HepG2 (cell line): ENCODE data around the gene TECTB. TPM values are rescaled to one million over a fixed set of nuclear protein-coding genes. Genes with fewer than 3 reads are reported as not detected.
A peak's percentile ranks its signal among the peaks of the same experiment; 100 is the strongest.

ENCODE experiments used
- CHD4 ChIP-seq: fragments of 200-600 bp; sonication (generic); IDR thresholded peaks from 2 replicates; pipeline ENCODE4 v1.7.0; 2017; ENCODE audit warnings: mild to moderate bottlenecking, low read length, borderline replicate concordance
- HNF4A ChIP-seq: sonication (generic); formaldehyde crosslinking; IDR thresholded peaks from 2 replicates; pipeline ENCODE4 v1.4.0; 2020; ENCODE audit warnings: missing genetic modification reagents
- MTA1 ChIP-seq: sonication (generic); formaldehyde crosslinking; IDR thresholded peaks from 2 replicates; pipeline ENCODE4 v1.4.0; 2020; ENCODE audit warnings: missing genetic modification reagents, mild to moderate bottlenecking, borderline replicate concordance
- NPAS2 ChIP-seq: sonication (generic); formaldehyde crosslinking; IDR thresholded peaks from 2 replicates; pipeline ENCODE4 v1.8.0; 2022; ENCODE audit warnings: mild to moderate bottlenecking, missing genetic modification reagents, borderline replicate concordance
- SALL1 ChIP-seq: sonication (generic); formaldehyde crosslinking; IDR thresholded peaks from 2 replicates; pipeline ENCODE4 v1.8.0; 2022; ENCODE audit warnings: mild to moderate bottlenecking, missing genetic modification reagents
- TBX2 ChIP-seq: sonication (generic); formaldehyde crosslinking; IDR thresholded peaks from 2 replicates; pipeline ENCODE4 v1.5.0; 2020; ENCODE audit warnings: missing genetic modification reagents, mild to moderate bottlenecking, borderline replicate concordance
- ZMYM4 ChIP-seq: sonication (generic); formaldehyde crosslinking; IDR thresholded peaks from 2 replicates; pipeline ENCODE4 v1.8.1; 2023; ENCODE audit warnings: mild to moderate bottlenecking, missing genetic modification reagents
- ZNF350 ChIP-seq: sonication (generic); formaldehyde crosslinking; IDR thresholded peaks from 2 replicates; pipeline ENCODE4 v1.4.0; 2020; ENCODE audit warnings: mild to moderate bottlenecking, low read depth, missing genetic modification reagents, borderline replicate concordance
- ZNF382 ChIP-seq: sonication (generic); formaldehyde crosslinking; IDR thresholded peaks from 2 replicates; pipeline ENCODE4 v1.5.0; 2020; ENCODE audit warnings: missing genetic modification reagents, mild to moderate bottlenecking, borderline replicate concordance
- polyA plus RNA-seq, 8 experiments: library from polyadenylated mRNA; depleted of rRNA in 3 of 8; stranded (reverse) in 7 of 8; unstranded in 1 of 8; fragments of >200 nt; fragmentation: Illumina TruSeq in 4 of 8; extraction: Trizol in 4 of 8; gene quantifications; 2 replicates each; pipeline versions ENCODE4 v1.2.1 to v1.2.3, GENCODE V29; 2011 to 2016; ENCODE audit warnings: low read depth in 4 of 8, missing spikeins in 1 of 8, mixed read lengths in 1 of 8; ENCODE audit not compliant: insufficient read depth in 1 of 8
- total RNA-seq, 5 experiments: library from RNA; depleted of rRNA; stranded (reverse); fragments of >200 nt; fragmentation: Illumina TruSeq; extraction: Trizol; gene quantifications; 2 replicates each; pipeline ENCODE4 v1.2.3, GENCODE V29; 2016; ENCODE audit warnings: low read depth in 1 of 5
- TF ChIP-seq, protein P1 (sequence below): sonication (generic); formaldehyde crosslinking; IDR thresholded peaks from 2 replicates; pipeline ENCODE4 v1.4.0; 2020; ENCODE audit warnings: mild to moderate bottlenecking, missing genetic modification reagents
- TF ChIP-seq, protein P2 (sequence below): sonication (generic); formaldehyde crosslinking; IDR thresholded peaks from 2 replicates; pipeline ENCODE4 v1.5.0; 2020; ENCODE audit warnings: mild to moderate bottlenecking, missing genetic modification reagents, borderline replicate concordance
- TF ChIP-seq, protein P3 (sequence below): IDR thresholded peaks from 2 replicates; pipeline ENCODE4 v1.6.1; 2016; ENCODE audit warnings: low read depth, borderline replicate concordance
- TF ChIP-seq, protein P4 (sequence below): sonication (generic); formaldehyde crosslinking; IDR thresholded peaks from 2 replicates; pipeline ENCODE4 v1.8.0; 2022; ENCODE audit warnings: mild to moderate bottlenecking, missing genetic modification reagents; ENCODE audit not compliant: insufficient replicate concordance
- TF ChIP-seq, protein P5 (sequence below): IDR thresholded peaks from 2 replicates; pipeline ENCODE4 v1.6.1; 2016; ENCODE audit warnings: mild to moderate bottlenecking

The TECTB gene
- total and polyA plus RNA-seq, 2 of the 13 experiments (the other 11 are each of a cell fraction or from before 2014, with no cell fraction given) = 0.78 to 1.8 TPM

DNA sequence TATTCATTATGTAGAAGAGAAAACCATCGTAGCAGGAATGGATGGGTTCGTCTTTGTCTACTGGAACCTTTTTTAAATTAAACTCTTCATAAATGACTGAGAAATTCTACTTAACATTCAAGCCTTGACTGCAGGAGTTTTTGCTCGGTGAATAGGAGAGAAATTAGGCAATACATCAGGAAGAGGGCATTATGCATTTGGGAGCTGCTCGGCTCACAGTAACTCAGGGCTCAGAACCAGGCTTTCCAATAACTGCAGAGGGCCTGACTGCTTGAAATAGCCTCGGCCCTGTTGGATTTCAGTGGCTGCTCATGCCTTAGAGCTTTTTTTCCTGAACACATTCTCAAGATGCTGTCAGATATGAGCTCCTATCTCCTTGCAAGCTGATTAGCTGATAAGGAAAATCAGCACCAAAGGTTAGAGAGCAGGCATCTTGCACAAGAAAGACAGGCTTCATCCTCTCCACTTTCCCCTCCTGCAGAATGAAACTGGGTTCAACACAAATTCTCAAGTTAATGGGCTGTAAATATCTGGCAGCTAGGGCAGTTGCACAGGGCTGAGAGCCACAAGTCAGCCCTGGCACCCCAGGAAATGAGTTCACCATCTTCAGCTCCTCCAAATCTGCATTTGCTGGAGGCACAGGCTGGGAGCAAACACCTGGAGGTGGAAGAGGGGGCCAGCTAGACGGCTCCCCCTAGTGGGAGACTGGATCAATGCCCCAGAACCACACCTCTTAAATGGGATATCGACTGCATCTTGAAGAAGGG lies 24.3 kb downstream of the TECTB start (continued):
- TF ChIP-seq MTA1 = 0 out of 2 replicates have a peak, but pooled peaks have one; percentile 50
- TF ChIP-seq CHD4 = 0 out of 2 replicates have a peak, but pooled peaks have one; percentile 57
- TF ChIP-seq, protein P1, sequence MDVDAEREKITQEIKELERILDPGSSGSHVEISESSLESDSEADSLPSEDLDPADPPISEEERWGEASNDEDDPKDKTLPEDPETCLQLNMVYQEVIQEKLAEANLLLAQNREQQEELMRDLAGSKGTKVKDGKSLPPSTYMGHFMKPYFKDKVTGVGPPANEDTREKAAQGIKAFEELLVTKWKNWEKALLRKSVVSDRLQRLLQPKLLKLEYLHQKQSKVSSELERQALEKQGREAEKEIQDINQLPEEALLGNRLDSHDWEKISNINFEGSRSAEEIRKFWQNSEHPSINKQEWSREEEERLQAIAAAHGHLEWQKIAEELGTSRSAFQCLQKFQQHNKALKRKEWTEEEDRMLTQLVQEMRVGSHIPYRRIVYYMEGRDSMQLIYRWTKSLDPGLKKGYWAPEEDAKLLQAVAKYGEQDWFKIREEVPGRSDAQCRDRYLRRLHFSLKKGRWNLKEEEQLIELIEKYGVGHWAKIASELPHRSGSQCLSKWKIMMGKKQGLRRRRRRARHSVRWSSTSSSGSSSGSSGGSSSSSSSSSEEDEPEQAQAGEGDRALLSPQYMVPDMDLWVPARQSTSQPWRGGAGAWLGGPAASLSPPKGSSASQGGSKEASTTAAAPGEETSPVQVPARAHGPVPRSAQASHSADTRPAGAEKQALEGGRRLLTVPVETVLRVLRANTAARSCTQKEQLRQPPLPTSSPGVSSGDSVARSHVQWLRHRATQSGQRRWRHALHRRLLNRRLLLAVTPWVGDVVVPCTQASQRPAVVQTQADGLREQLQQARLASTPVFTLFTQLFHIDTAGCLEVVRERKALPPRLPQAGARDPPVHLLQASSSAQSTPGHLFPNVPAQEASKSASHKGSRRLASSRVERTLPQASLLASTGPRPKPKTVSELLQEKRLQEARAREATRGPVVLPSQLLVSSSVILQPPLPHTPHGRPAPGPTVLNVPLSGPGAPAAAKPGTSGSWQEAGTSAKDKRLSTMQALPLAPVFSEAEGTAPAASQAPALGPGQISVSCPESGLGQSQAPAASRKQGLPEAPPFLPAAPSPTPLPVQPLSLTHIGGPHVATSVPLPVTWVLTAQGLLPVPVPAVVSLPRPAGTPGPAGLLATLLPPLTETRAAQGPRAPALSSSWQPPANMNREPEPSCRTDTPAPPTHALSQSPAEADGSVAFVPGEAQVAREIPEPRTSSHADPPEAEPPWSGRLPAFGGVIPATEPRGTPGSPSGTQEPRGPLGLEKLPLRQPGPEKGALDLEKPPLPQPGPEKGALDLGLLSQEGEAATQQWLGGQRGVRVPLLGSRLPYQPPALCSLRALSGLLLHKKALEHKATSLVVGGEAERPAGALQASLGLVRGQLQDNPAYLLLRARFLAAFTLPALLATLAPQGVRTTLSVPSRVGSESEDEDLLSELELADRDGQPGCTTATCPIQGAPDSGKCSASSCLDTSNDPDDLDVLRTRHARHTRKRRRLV (CRISPR knock-in tag) = no peak
- TF ChIP-seq SALL1 (CRISPR knock-in tag) = peak; percentile 85
- TF ChIP-seq, protein P2, sequence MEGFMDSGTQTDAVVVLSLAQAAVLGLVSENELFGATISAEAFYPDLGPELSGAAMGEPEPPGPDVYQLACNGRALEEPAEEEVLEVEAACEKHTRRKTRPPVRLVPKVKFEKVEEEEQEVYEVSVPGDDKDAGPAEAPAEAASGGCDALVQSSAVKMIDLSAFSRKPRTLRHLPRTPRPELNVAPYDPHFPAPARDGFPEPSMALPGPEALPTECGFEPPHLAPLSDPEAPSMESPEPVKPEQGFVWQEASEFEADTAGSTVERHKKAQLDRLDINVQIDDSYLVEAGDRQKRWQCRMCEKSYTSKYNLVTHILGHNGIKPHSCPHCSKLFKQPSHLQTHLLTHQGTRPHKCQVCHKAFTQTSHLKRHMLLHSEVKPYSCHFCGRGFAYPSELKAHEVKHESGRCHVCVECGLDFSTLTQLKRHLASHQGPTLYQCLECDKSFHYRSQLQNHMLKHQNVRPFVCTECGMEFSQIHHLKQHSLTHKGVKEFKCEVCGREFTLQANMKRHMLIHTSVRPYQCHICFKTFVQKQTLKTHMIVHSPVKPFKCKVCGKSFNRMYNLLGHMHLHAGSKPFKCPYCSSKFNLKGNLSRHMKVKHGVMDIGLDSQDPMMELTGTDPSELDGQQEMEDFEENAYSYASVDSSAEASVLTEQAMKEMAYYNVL (CRISPR knock-in tag) = peak; percentile 50; the same call in 1 of the 2 replicates
- TF ChIP-seq, protein P3, sequence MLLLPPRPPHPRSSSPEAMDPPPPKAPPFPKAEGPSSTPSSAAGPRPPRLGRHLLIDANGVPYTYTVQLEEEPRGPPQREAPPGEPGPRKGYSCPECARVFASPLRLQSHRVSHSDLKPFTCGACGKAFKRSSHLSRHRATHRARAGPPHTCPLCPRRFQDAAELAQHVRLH (CRISPR knock-in tag) = 0 out of 2 replicates have a peak, but pooled peaks have one; percentile 12
- no peak for TF ChIP-seq NPAS2 (CRISPR knock-in tag)
- TF ChIP-seq, protein P4, sequence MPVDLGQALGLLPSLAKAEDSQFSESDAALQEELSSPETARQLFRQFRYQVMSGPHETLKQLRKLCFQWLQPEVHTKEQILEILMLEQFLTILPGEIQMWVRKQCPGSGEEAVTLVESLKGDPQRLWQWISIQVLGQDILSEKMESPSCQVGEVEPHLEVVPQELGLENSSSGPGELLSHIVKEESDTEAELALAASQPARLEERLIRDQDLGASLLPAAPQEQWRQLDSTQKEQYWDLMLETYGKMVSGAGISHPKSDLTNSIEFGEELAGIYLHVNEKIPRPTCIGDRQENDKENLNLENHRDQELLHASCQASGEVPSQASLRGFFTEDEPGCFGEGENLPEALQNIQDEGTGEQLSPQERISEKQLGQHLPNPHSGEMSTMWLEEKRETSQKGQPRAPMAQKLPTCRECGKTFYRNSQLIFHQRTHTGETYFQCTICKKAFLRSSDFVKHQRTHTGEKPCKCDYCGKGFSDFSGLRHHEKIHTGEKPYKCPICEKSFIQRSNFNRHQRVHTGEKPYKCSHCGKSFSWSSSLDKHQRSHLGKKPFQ (CRISPR knock-in tag) = no peak
- TF ChIP-seq HNF4A = 0 out of 2 replicates have a peak, but pooled peaks have one; percentile 6
- no peak for TF ChIP-seq ZNF382 (CRISPR knock-in tag)
- TF ChIP-seq ZMYM4 (CRISPR knock-in tag) = peak; percentile 72; the same call in 1 of the 2 replicates
- TF ChIP-seq TBX2 (CRISPR knock-in tag) = 0 out of 2 replicates have a peak, but pooled peaks have one; percentile 36
- TF ChIP-seq ZNF350 (CRISPR knock-in tag) = peak; percentile 49; the same call in 1 of the 2 replicates
- TF ChIP-seq, protein P5, sequence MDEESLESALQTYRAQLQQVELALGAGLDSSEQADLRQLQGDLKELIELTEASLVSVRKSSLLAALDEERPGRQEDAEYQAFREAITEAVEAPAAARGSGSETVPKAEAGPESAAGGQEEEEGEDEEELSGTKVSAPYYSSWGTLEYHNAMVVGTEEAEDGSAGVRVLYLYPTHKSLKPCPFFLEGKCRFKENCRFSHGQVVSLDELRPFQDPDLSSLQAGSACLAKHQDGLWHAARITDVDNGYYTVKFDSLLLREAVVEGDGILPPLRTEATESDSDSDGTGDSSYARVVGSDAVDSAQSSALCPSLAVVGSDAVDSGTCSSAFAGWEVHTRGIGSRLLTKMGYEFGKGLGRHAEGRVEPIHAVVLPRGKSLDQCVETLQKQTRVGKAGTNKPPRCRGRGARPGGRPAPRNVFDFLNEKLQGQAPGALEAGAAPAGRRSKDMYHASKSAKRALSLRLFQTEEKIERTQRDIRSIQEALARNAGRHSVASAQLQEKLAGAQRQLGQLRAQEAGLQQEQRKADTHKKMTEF (CRISPR knock-in tag) = peak; percentile 52; the same call in 1 of the 2 replicates
